ENCODE data around the gene PRDM4. TPM values are rescaled to one million over a fixed set of nuclear protein-coding genes. Genes with fewer than 3 reads are reported as not detected.

The PRDM4 gene
- total and polyA plus RNA-seq, 4 donors, result 2.3 to 7.5 (median 5.6) TPM

DNA sequence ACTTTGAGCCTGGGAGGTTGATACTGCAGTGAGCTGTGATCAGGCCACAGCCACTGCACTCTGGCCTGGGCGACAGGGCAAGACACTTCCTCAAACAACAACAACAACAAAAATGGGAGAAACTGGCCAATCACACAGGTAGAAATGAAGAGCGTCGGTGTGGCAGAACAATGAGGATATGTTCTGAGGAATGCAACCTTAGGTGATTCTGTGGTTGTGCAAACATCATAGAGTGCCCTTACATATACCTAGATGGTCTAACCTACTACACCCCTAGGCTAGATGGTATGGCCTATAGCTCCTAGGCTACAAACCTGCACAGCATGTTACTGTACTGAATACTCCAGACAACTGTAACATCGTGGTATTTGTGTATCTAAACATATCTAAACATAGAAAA, 3.7 kb upstream of the PRDM4 start:
- Histone ChIP-seq H3K27ac (ENCODE audit: low read depth in 1 of 2, low read length in 2 of 2) (no peak overlapping the region), H3K4me3 (ENCODE audit: low read depth in 1 of 3, low read length in 3 of 3) (no peak overlapping the region), H3K27me3 (ENCODE audit: control insufficient read depth in 4 of 4, insufficient read depth in 4 of 4, low read length in 3 of 4) (no peaks in the 10 kb centered on the region), H3K9ac (ENCODE audit: low read depth in 1 of 2, low read length in 2 of 2) (no peak overlapping the region), H3K36me3 (ENCODE audit: control insufficient read depth in 4 of 4, insufficient read depth in 3 of 4, low read depth in 1 of 4, low read length in 3 of 4) (no peaks in the 10 kb centered on the region), H3K9me3 (ENCODE audit: control insufficient read depth in 4 of 4, low read length in 3 of 4) (no peaks in the 10 kb centered on the region), H3K4me1 (ENCODE audit: control insufficient read depth in 4 of 4, insufficient read depth in 4 of 4, low read length in 3 of 4) (peaks cover 0 to 16% (median 13%) of the 10 kb centered on the region in 4 donors)
- WGBS, result 74% methylated on average over 4 of the region's 4 CpGs
- TF ChIP-seq RAD21 (IDR thresholded peaks at IDR 0.05) (no peak), JUND (IDR thresholded peaks at IDR 0.05) (no peak), NR2F2 (IDR thresholded peaks at IDR 0.05) (no peak), EGR1 (IDR thresholded peaks at IDR 0.05; ENCODE audit: low read depth in 2 of 2) (no peak), HNF4G (IDR thresholded peaks at IDR 0.05) (no peak), SP1 (IDR thresholded peaks at IDR 0.05) (no peak), TAF1 (conservative IDR thresholded peaks at IDR 0.05) (no peak), HNF4A (conservative IDR thresholded peaks at IDR 0.05) (no peak), FOXA1 (IDR thresholded peaks at IDR 0.05) (no peak), FOXA2 (IDR thresholded peaks at IDR 0.05) (no peak), RXRA (IDR thresholded peaks at IDR 0.05) (no peak)
- TF ChIP-seq, protein P1, sequence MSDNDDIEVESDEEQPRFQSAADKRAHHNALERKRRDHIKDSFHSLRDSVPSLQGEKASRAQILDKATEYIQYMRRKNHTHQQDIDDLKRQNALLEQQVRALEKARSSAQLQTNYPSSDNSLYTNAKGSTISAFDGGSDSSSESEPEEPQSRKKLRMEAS (IDR thresholded peaks at IDR 0.05), result no peak
- TF ChIP-seq, protein P2, sequence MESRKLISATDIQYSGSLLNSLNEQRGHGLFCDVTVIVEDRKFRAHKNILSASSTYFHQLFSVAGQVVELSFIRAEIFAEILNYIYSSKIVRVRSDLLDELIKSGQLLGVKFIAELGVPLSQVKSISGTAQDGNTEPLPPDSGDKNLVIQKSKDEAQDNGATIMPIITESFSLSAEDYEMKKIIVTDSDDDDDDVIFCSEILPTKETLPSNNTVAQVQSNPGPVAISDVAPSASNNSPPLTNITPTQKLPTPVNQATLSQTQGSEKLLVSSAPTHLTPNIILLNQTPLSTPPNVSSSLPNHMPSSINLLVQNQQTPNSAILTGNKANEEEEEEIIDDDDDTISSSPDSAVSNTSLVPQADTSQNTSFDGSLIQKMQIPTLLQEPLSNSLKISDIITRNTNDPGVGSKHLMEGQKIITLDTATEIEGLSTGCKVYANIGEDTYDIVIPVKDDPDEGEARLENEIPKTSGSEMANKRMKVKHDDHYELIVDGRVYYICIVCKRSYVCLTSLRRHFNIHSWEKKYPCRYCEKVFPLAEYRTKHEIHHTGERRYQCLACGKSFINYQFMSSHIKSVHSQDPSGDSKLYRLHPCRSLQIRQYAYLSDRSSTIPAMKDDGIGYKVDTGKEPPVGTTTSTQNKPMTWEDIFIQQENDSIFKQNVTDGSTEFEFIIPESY (IDR thresholded peaks at IDR 0.05), result no peak
- TF ChIP-seq, protein P3, sequence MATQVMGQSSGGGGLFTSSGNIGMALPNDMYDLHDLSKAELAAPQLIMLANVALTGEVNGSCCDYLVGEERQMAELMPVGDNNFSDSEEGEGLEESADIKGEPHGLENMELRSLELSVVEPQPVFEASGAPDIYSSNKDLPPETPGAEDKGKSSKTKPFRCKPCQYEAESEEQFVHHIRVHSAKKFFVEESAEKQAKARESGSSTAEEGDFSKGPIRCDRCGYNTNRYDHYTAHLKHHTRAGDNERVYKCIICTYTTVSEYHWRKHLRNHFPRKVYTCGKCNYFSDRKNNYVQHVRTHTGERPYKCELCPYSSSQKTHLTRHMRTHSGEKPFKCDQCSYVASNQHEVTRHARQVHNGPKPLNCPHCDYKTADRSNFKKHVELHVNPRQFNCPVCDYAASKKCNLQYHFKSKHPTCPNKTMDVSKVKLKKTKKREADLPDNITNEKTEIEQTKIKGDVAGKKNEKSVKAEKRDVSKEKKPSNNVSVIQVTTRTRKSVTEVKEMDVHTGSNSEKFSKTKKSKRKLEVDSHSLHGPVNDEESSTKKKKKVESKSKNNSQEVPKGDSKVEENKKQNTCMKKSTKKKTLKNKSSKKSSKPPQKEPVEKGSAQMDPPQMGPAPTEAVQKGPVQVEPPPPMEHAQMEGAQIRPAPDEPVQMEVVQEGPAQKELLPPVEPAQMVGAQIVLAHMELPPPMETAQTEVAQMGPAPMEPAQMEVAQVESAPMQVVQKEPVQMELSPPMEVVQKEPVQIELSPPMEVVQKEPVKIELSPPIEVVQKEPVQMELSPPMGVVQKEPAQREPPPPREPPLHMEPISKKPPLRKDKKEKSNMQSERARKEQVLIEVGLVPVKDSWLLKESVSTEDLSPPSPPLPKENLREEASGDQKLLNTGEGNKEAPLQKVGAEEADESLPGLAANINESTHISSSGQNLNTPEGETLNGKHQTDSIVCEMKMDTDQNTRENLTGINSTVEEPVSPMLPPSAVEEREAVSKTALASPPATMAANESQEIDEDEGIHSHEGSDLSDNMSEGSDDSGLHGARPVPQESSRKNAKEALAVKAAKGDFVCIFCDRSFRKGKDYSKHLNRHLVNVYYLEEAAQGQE (IDR thresholded peaks at IDR 0.05), result no peak
- TF ChIP-seq, protein P4, sequence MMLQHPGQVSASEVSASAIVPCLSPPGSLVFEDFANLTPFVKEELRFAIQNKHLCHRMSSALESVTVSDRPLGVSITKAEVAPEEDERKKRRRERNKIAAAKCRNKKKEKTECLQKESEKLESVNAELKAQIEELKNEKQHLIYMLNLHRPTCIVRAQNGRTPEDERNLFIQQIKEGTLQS (IDR thresholded peaks at IDR 0.05), result no peak
- TF ChIP-seq, protein P5, sequence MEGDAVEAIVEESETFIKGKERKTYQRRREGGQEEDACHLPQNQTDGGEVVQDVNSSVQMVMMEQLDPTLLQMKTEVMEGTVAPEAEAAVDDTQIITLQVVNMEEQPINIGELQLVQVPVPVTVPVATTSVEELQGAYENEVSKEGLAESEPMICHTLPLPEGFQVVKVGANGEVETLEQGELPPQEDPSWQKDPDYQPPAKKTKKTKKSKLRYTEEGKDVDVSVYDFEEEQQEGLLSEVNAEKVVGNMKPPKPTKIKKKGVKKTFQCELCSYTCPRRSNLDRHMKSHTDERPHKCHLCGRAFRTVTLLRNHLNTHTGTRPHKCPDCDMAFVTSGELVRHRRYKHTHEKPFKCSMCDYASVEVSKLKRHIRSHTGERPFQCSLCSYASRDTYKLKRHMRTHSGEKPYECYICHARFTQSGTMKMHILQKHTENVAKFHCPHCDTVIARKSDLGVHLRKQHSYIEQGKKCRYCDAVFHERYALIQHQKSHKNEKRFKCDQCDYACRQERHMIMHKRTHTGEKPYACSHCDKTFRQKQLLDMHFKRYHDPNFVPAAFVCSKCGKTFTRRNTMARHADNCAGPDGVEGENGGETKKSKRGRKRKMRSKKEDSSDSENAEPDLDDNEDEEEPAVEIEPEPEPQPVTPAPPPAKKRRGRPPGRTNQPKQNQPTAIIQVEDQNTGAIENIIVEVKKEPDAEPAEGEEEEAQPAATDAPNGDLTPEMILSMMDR (IDR thresholded peaks at IDR 0.05; ENCODE audit: low read depth, low read length, missing input control), result no peak
- no peak for DNase-seq (ENCODE audit: low spot score)

DNA sequence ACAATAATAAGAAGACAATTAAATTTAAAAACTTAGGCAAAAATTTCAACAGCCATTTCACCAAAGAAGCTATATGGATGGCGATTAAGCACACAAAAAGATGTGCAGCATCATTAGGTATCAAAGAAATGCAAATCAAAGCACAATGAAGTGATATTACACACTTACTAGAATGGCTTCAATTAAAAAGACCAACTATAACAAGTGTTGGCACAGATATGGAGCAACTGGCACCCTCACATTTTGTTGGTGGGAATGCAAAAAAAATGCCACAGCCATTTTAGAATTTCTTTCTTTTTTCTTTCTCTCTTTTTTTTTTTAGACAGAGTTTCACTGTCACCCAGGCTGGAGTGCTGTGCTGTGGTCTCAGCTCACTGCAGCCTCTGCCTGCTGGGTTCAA, 1.9 kb upstream of the PRDM4 start:
- H3K27me3 ChIP-seq (ENCODE audit: control insufficient read depth in 4 of 4, insufficient read depth in 4 of 4, low read length in 3 of 4), result no peaks in the 10 kb centered on the region
- no peak overlapping the region for H3K27ac ChIP-seq (ENCODE audit: low read depth in 1 of 2, low read length in 2 of 2)
- peaks cover 2 to 25% (median 22%) of the 10 kb centered on the region in 4 donors for H3K4me1 ChIP-seq (ENCODE audit: control insufficient read depth in 4 of 4, insufficient read depth in 4 of 4, low read length in 3 of 4)
- H3K9ac ChIP-seq (ENCODE audit: low read depth in 1 of 2, low read length in 2 of 2), result no peak overlapping the region
- H3K36me3 ChIP-seq (ENCODE audit: control insufficient read depth in 4 of 4, insufficient read depth in 3 of 4, low read depth in 1 of 4, low read length in 3 of 4), result no peaks in the 10 kb centered on the region
- H3K9me3 ChIP-seq (ENCODE audit: control insufficient read depth in 4 of 4, low read length in 3 of 4), result no peaks in the 10 kb centered on the region
- DNase-seq (ENCODE audit: low spot score), result no peak
- 79% methylated on average over 1 of the region's 1 CpG for WGBS
- H3K4me3 ChIP-seq (ENCODE audit: low read depth in 1 of 3, low read length in 3 of 3), result no peak overlapping the region
- TF ChIP-seq SP1 (IDR thresholded peaks at IDR 0.05), result no peak
- no peak for TF ChIP-seq EGR1 (IDR thresholded peaks at IDR 0.05; ENCODE audit: low read depth in 2 of 2)
- no peak for TF ChIP-seq YY1 (IDR thresholded peaks at IDR 0.05)
- TF ChIP-seq HNF4G (IDR thresholded peaks at IDR 0.05), result no peak
- TF ChIP-seq, protein P4 (IDR thresholded peaks at IDR 0.05), result no peak
- TF ChIP-seq, protein P2 (IDR thresholded peaks at IDR 0.05), result no peak
- TF ChIP-seq RXRA (IDR thresholded peaks at IDR 0.05), result no peak
- no peak for TF ChIP-seq NR2F2 (IDR thresholded peaks at IDR 0.05)
- TF ChIP-seq, protein P5 (IDR thresholded peaks at IDR 0.05; ENCODE audit: low read depth, low read length, missing input control), result no peak

Measured in liver (tissue), 9 donors.